RWPE2 (cell line): ENCODE data around the gene HOPX.
A peak's percentile ranks its signal among the peaks of the same experiment; 100 is the strongest.

Experiments
- ATAC-seq: fragments of 200-7000 bp; cut with Tn5 transposase; 3 replicates; pipeline ENCODE4 v1.9.1; 2021; ENCODE audit warnings: low read depth
- DNase-seq: peaks from one replicate; pipeline ENCODE4 v3.0.0-alpha.2; 2020; ENCODE audit warnings: low spot score
- H3K27ac ChIP-seq: fragments of 450-650 bp; 2 replicates; pipeline ENCODE4 v1.5.1; 2017; ENCODE audit warnings: mild to moderate bottlenecking; ENCODE audit not compliant: poor library complexity, severe bottlenecking
- H3K27me3 ChIP-seq: fragments of 250-450 bp; sonication (Bioruptor Pico); 2 replicates; pipeline ENCODE4 v1.5.1; 2021; ENCODE audit warnings: mild to moderate bottlenecking, moderate library complexity; ENCODE audit not compliant: insufficient read depth, poor library complexity, severe bottlenecking
- H3K36me3 ChIP-seq: fragments of 250-450 bp; sonication (Bioruptor Pico); 2 replicates; pipeline ENCODE4 v1.5.1; 2020; ENCODE audit warnings: low read depth, mild to moderate bottlenecking, moderate library complexity
- H3K4me1 ChIP-seq: fragments of 250-450 bp; sonication (Bioruptor Pico); 2 replicates; pipeline ENCODE4 v1.5.1; 2021; ENCODE audit warnings: mild to moderate bottlenecking, moderate library complexity; ENCODE audit not compliant: insufficient read depth, poor library complexity, severe bottlenecking
- H3K4me3 ChIP-seq: fragments of 250-450 bp; sonication (Bioruptor Pico); 2 replicates; pipeline ENCODE4 v1.5.1; 2021; ENCODE audit warnings: mild to moderate bottlenecking, moderate library complexity; ENCODE audit not compliant: severe bottlenecking
- H3K9me3 ChIP-seq: fragments of 250-450 bp; sonication (Bioruptor Pico); 2 replicates; pipeline ENCODE4 v1.5.1; 2021; ENCODE audit warnings: mild to moderate bottlenecking, moderate library complexity; ENCODE audit not compliant: severe bottlenecking
- CTCF ChIP-seq: fragments of 450-650 bp; IDR thresholded peaks from one replicate; pipeline ENCODE4 v1.5.1; 2017; ENCODE audit warnings: mild to moderate bottlenecking, moderate library complexity; ENCODE audit not compliant: poor library complexity, severe bottlenecking

HOPX gene

GRCh38 chr4:56690393-56690792 is 9.3 kb upstream of the HOPX start:
- DNase-seq (no peak), ATAC-seq (0 out of 3 replicates have a peak, but pooled peaks have one; percentile 36)
- TF ChIP-seq CTCF, result no peak
- Histone ChIP-seq H3K27me3 (no peaks in the 10 kb centered on the region), H3K4me1 (no peaks in the 10 kb centered on the region), H3K4me3 (no peak overlapping the region), H3K9me3 (no peaks in the 10 kb centered on the region), H3K27ac (no peak overlapping the region), H3K36me3 (no peaks in the 10 kb centered on the region)

GRCh38 chr4:56689201-56689969 is 8.3 kb upstream of the HOPX start:
- Histone ChIP-seq H3K36me3 (no peaks in the 10 kb centered on the region), H3K4me3 (no peak overlapping the region), H3K27me3 (no peaks in the 10 kb centered on the region), H3K27ac (no peak overlapping the region), H3K9me3 (no peaks in the 10 kb centered on the region), H3K4me1 (no peaks in the 10 kb centered on the region)
- TF ChIP-seq CTCF, result no peak
- ATAC-seq, result no peak
- no peak for DNase-seq

- H3K4me3 ChIP-seq, result no peak overlapping the region
- no peaks in the 10 kb centered on the region for H3K36me3 ChIP-seq
- no peak for DNase-seq
- no peak for ATAC-seq
- H3K27ac ChIP-seq, result no peak overlapping the region
- no peaks in the 10 kb centered on the region for H3K27me3 ChIP-seq
- H3K4me1 ChIP-seq, result no peaks in the 10 kb centered on the region
- TF ChIP-seq CTCF, result no peak
- no peaks in the 10 kb centered on the region for H3K9me3 ChIP-seq
Observed at GRCh38 chr4:56688094-56688647, 7.1 kb upstream of the HOPX start.

- no peak overlapping the region for H3K27ac ChIP-seq
- TF ChIP-seq CTCF, result no peak
- no peaks in the 10 kb centered on the region for H3K4me1 ChIP-seq
- H3K4me3 ChIP-seq, result no peak overlapping the region
- H3K27me3 ChIP-seq, result no peaks in the 10 kb centered on the region
- no peaks in the 10 kb centered on the region for H3K9me3 ChIP-seq
- DNase-seq (no peak), ATAC-seq (no peak)
- no peaks in the 10 kb centered on the region for H3K36me3 ChIP-seq
Observed at GRCh38 chr4:56686537-56687231, 5.6 kb upstream of the HOPX start.
